Astrocyte of the cerebellum (primary cell): ENCODE results near the gene ATG9B.

Experiments used
- DNase-seq: peaks from one replicate; pipeline ENCODE4 v3.0.0-alpha.2; 2011; ENCODE audit warnings: low read depth
- H3K4me3 ChIP-seq: 2 replicates; pipeline ENCODE4 v1.5.1; 2011; ENCODE audit warnings: mild to moderate bottlenecking, low read depth, low read length, moderate library complexity
- in situ Hi-C: cut with HindIII; loops from 2 replicates; pipeline ENCODE4 v1.10.0; 2017; ENCODE audit warnings: low sequenced_read_pairs
- TF ChIP-seq, protein P1 (sequence below): IDR thresholded peaks from 2 replicates; pipeline ENCODE4 v1.5.1; 2012; ENCODE audit warnings: low read length, low read depth, moderate library complexity, mild to moderate bottlenecking; ENCODE audit errors: missing control alignments

The ATG9B gene

DNA sequence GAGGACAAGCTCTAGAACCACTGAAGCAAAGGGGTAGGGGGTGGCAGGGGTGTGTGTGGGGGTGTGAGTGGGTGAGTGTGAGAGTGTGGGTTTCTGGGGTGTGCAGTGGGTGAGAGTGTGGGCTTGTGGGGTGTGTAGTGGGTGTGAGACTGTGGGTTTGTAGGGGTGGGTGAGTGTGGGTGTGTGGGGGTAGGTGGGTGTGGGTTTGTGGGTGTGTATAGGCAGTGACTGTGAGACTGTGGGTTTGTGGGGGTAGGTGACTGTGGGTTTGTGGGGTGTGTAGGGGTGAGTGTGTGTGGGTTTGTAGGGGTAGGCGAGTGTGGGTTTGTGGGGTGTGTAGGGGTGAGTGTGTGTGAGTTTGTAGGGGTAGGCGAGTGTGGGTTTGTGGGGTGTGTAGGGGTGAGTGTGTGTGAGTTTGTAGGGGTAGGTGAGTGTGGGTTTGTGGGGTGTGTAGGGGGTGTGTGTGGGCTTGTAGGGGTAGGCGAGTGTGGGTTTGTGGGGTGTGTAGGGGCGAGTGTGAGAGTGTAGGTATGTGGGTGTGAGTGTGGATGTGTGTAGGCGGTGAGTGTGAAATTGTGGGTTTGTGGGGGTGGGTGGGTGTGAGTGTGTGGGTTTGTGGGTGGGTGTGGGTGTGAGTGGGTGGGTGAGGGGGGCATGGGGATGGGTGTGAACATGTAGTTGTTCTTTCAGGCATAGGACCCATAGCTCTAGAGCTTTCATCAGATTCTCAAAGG is 24.6 kb downstream of the ATG9B start:
- DNase-seq, result no peak
- TF ChIP-seq, protein P1, sequence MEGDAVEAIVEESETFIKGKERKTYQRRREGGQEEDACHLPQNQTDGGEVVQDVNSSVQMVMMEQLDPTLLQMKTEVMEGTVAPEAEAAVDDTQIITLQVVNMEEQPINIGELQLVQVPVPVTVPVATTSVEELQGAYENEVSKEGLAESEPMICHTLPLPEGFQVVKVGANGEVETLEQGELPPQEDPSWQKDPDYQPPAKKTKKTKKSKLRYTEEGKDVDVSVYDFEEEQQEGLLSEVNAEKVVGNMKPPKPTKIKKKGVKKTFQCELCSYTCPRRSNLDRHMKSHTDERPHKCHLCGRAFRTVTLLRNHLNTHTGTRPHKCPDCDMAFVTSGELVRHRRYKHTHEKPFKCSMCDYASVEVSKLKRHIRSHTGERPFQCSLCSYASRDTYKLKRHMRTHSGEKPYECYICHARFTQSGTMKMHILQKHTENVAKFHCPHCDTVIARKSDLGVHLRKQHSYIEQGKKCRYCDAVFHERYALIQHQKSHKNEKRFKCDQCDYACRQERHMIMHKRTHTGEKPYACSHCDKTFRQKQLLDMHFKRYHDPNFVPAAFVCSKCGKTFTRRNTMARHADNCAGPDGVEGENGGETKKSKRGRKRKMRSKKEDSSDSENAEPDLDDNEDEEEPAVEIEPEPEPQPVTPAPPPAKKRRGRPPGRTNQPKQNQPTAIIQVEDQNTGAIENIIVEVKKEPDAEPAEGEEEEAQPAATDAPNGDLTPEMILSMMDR, result no peak
- in situ Hi-C loops, result no loop called here
- H3K4me3 ChIP-seq, result no peak overlapping the region

DNA sequence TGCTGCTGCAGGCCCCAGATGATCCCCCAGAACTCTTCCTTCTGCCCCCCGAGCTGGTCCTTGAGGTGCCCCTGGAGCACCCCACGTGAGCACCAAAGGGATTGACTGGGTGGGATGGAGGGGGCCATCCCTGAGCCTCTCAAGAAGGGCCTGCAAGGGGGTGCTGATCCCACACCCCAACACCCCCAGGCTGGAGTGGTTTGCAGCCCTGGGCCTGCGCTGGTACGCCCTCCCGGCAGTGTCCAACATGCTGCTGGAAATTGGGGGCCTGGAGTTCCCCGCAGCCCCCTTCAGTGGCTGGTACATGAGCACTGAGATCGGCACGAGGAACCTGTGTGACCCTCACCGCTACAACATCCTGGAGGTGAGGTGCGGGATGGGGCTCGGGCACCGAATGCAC is 25.3 kb downstream of the ATG9B start:
- in situ Hi-C loops, result no loop called here
- no peak for DNase-seq

DNA sequence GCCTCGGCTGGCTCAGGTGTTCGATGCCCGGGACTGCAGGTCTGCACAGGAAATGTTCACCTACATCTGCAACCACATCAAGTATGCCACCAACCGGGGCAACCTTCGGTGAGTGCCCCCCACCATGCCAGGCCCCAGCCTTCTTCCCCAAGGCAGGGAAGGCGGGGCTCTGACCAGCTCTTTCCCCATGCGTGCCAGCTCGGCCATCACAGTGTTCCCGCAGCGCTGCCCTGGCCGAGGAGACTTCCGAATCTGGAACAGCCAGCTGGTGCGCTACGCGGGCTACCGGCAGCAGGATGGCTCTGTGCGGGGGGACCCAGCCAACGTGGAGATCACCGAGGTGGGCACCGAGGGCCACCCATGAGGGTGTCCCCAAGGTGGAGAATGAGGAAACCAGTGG is 26.0 kb downstream of the ATG9B start:
- DNase-seq, result no peak
- TF ChIP-seq, protein P1, result no peak
- H3K4me3 ChIP-seq, result no peak overlapping the region
- in situ Hi-C loops, result no loop called here

More for the DNA sequence above, 25.3 kb downstream of the ATG9B start:
- H3K4me3 ChIP-seq, result no peak overlapping the region
- TF ChIP-seq, protein P1, result no peak

DNA sequence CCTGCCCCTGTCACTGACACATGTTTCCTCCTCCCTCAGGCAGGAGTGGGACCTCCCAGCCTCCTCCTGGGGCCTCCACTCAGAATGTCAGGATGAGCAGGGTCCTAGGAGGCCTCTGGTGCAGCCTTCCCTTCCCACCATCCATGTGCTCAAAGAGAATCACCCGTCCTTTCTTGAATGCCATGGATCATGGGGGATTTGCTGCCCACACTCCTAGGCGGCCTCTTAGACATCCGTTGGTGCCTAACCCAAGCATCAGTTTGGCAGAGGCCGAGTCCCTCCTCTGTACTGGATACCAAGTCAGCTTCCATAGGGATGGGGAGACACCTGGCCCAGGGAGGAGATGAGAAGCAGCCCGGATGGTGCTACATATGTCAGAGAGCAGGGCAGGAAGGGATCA is 26.5 kb downstream of the ATG9B start:
- no peak for DNase-seq
- TF ChIP-seq, protein P1, result no peak
- in situ Hi-C loops, result no loop called here
- H3K4me3 ChIP-seq, result no peak overlapping the region

DNA sequence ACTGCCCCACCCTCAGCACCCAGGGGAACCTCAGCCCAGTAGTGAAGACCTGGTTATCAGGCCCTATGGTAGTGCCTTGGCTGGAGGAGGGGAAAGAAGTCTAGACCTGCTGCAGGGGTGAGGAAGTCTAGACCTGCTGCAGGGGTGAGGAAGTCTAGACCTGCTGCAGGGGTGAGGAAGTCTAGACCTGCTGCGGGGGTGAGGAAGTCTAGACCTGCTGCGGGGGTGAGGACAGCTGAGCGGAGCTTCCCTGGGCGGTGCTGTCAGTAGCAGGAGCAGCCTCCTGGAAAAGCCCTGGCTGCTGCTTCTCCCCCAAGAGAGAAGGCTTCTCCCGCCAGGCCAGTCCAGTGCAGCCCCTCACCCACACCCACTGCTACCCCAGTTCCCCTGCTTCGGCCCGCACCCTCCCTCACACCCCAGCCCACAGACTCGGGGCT is 27.2 kb downstream of the ATG9B start:
- no peak for DNase-seq
- no peak overlapping the region for H3K4me3 ChIP-seq
- in situ Hi-C loops, result no loop called here
- TF ChIP-seq, protein P1, result no peak

DNA sequence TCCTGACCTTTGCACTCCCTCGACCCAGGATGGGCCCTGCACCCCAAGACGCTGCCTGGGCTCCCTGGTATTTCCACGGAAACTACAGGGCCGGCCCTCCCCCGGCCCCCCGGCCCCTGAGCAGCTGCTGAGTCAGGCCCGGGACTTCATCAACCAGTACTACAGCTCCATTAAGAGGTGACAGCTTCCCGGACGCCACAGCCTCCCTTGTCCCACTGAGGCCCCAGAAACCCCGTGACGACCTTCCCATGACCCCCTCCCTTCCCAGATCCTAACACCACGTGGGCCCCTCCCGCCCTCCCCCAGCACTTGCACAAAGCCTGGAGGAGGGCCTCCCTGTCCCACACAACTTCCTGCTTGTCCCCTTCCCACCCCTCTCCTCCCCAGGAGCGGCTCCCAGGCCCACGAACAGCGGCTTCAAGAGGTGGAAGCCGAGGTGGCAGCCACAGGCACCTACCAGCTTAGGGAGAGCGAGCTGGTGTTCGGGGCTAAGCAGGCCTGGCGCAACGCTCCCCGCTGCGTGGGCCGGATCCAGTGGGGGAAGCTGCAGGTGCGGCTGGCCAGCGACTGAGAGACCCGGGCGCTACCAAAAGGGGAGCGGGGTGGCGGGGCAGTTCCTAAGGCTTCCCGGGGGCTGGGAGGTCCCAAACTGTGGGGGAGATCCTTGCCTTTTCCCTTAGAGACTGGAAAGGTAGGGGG is 27.8 kb downstream of the ATG9B start:
- DNase-seq, result no peak
- TF ChIP-seq, protein P1, result no peak
- in situ Hi-C loops, result no loop called here
- no peak overlapping the region for H3K4me3 ChIP-seq
